ENCODE results near the gene CBFA2T3.

CBFA2T3 gene

GRCh38 chr16:88907768-88908167, 69.2 kb downstream of the CBFA2T3 start:
- no peak overlapping the region for H3K4me3 ChIP-seq (ENCODE audit: control insufficient read depth, low read depth, low read length)
- DNase-seq (ENCODE audit: low read depth) = no peak
- no peak for TF ChIP-seq CTCF (IDR thresholded peaks at IDR 0.05; ENCODE audit: control insufficient read depth, insufficient read depth, low read depth, low read length, missing control alignments)

- no peak for DNase-seq (ENCODE audit: low read depth)
- TF ChIP-seq CTCF (IDR thresholded peaks at IDR 0.05; ENCODE audit: control insufficient read depth, insufficient read depth, low read depth, low read length, missing control alignments) = no peak
- no peak overlapping the region for H3K4me3 ChIP-seq (ENCODE audit: control insufficient read depth, low read depth, low read length)
Observed at GRCh38 chr16:88906535-88907105, 70.4 kb downstream of the CBFA2T3 start.

- TF ChIP-seq CTCF (IDR thresholded peaks at IDR 0.05; ENCODE audit: control insufficient read depth, insufficient read depth, low read depth, low read length, missing control alignments) = no peak
Observed at GRCh38 chr16:88906020-88906419, 71.0 kb downstream of the CBFA2T3 start.

GRCh38 chr16:88905563-88905962, 71.4 kb downstream of the CBFA2T3 start:
- no peak for DNase-seq (ENCODE audit: low read depth)
- no peak for TF ChIP-seq CTCF (IDR thresholded peaks at IDR 0.05; ENCODE audit: control insufficient read depth, insufficient read depth, low read depth, low read length, missing control alignments)
- no peak overlapping the region for H3K4me3 ChIP-seq (ENCODE audit: control insufficient read depth, low read depth, low read length)

More at GRCh38 chr16:88906020-88906419, 71.0 kb downstream of the CBFA2T3 start:
- H3K4me3 ChIP-seq (ENCODE audit: control insufficient read depth, low read depth, low read length) = no peak overlapping the region
- no peak for DNase-seq (ENCODE audit: low read depth)

- no peak for DNase-seq (ENCODE audit: low read depth)
- no peak for TF ChIP-seq CTCF (IDR thresholded peaks at IDR 0.05; ENCODE audit: control insufficient read depth, insufficient read depth, low read depth, low read length, missing control alignments)
- H3K4me3 ChIP-seq (ENCODE audit: control insufficient read depth, low read depth, low read length) = no peak overlapping the region
Observed at GRCh38 chr16:88904676-88905365, 72.2 kb downstream of the CBFA2T3 start.

GRCh38 chr16:88903267-88903666, 73.7 kb downstream of the CBFA2T3 start:
- H3K4me3 ChIP-seq (ENCODE audit: control insufficient read depth, low read depth, low read length) = no peak overlapping the region
- no peak for TF ChIP-seq CTCF (IDR thresholded peaks at IDR 0.05; ENCODE audit: control insufficient read depth, insufficient read depth, low read depth, low read length, missing control alignments)
- no peak for DNase-seq (ENCODE audit: low read depth)
